IMR-90 (cell line): ENCODE results near the gene VAC14. TPM values are rescaled to one million over a fixed set of nuclear protein-coding genes. Genes with fewer than 3 reads are reported as not detected.

Experiments
- ATAC-seq: fragments of 200-7000 bp; cut with Tn5 transposase; 2 replicates; pipeline ENCODE4 v1.9.1; 2020; ENCODE audit warnings: low read depth, mild to moderate bottlenecking, moderate library complexity
- BruUV-seq: library from RNA; stranded (reverse); fragments of 400-500 nt; replicated peaks from 2 replicates; lab custom pipeline; 2021; lab: Mats Ljungman, UMichigan
- CTCF ChIA-PET: fragments of 300-600 bp; formaldehyde crosslinking; extraction: SDS; loops from one replicate; lab custom pipeline; 2021; ENCODE audit warnings: antibody characterized with exemption; lab: Yijun Ruan, JAX
- POLR2A ChIA-PET: fragments of 300-600 bp; sonication (Branson Sonifier 250); formaldehyde crosslinking; loops from one replicate; lab custom pipeline; 2022; ENCODE audit warnings: antibody characterized with exemption; ENCODE audit not compliant: unreplicated experiment; lab: Charles Lee
- DNase-seq: peaks from one replicate; pipeline ENCODE4 v3.0.0; 2013
- H2AFZ ChIP-seq: replicated peaks from 2 replicates; pipeline ENCODE3; 2013; ENCODE audit warnings: low read length, mild to moderate bottlenecking; ENCODE audit not compliant: poor library complexity
- H2AK5ac ChIP-seq: 2 replicates; pipeline ENCODE4 v1.6.1; 2013; ENCODE audit warnings: low read depth, low read length, inconsistent platforms
- H2AK9ac ChIP-seq: replicated peaks from 2 replicates; pipeline ENCODE3; 2013; ENCODE audit warnings: mild to moderate bottlenecking, low read depth, low read length, moderate library complexity; ENCODE audit not compliant: poor library complexity
- H2BK120ac ChIP-seq: 2 replicates; pipeline ENCODE4 v1.6.1; 2013; ENCODE audit warnings: low read depth, low read length, inconsistent platforms
- H2BK15ac ChIP-seq: 3 replicates; pipeline ENCODE4 v1.6.1; 2013; ENCODE audit warnings: low read depth, low read length, inconsistent platforms
- H2BK20ac ChIP-seq: 2 replicates; pipeline ENCODE4 v1.6.1; 2013; ENCODE audit warnings: low read depth, mild to moderate bottlenecking, inconsistent platforms, low read length, moderate library complexity
- H2BK5ac ChIP-seq: 2 replicates; pipeline ENCODE4 v1.6.1; 2013; ENCODE audit warnings: mild to moderate bottlenecking, low read depth, low read length, inconsistent platforms; ENCODE audit not compliant: poor library complexity, severe bottlenecking
- H3K14ac ChIP-seq: replicated peaks from 2 replicates; pipeline ENCODE4 v1.6.1; 2013; ENCODE audit warnings: low read depth, low read length, inconsistent platforms
- H3K18ac ChIP-seq: 2 replicates; pipeline ENCODE4 v1.6.1; 2013; ENCODE audit warnings: low read depth, low read length, control low read depth
- H3K23ac ChIP-seq: 2 replicates; pipeline ENCODE4 v1.6.1; 2013; ENCODE audit warnings: low read depth, low read length, inconsistent platforms
- H3K27ac ChIP-seq: 2 replicates; pipeline ENCODE4 v1.5.1; 2013; ENCODE audit warnings: mild to moderate bottlenecking, control low read depth, low read length; ENCODE audit not compliant: insufficient read depth
- H3K27me3 ChIP-seq: 2 replicates; pipeline ENCODE4 v1.6.1; 2013; ENCODE audit warnings: low read length; ENCODE audit not compliant: control insufficient read depth, insufficient read depth
- H3K36me3 ChIP-seq: 2 replicates; pipeline ENCODE4 v1.6.1; 2013; ENCODE audit warnings: low read length, mixed read lengths; ENCODE audit not compliant: control insufficient read depth, insufficient read depth
- H3K4ac ChIP-seq: 2 replicates; pipeline ENCODE4 v1.6.1; 2013; ENCODE audit warnings: low read depth, low read length, inconsistent platforms
- H3K4me1 ChIP-seq: 2 replicates; pipeline ENCODE4 v1.6.1; 2013; ENCODE audit warnings: low read length, mixed read lengths; ENCODE audit not compliant: control insufficient read depth, insufficient read depth
- H3K4me2 ChIP-seq: 2 replicates; pipeline ENCODE4 v1.6.1; 2013; ENCODE audit warnings: low read depth, mild to moderate bottlenecking, control low read depth, low read length, moderate library complexity
- H3K4me3 ChIP-seq: 2 replicates; pipeline ENCODE4 v1.5.1; 2013; ENCODE audit warnings: low read depth, mild to moderate bottlenecking, control low read depth, low read length, moderate library complexity; ENCODE audit not compliant: insufficient read depth
- H3K56ac ChIP-seq: 2 replicates; pipeline ENCODE4 v1.6.1; 2013; ENCODE audit warnings: low read length, inconsistent platforms; ENCODE audit not compliant: insufficient read depth; ENCODE audit errors: extremely low read depth
- H3K79me1 ChIP-seq, 2 experiments: 2 replicates each; pipeline ENCODE4 v1.6.1; 2013; ENCODE audit warnings: low read length in 2 of 2, inconsistent platforms in 1 of 2, low read depth in 1 of 2
- H3K9ac ChIP-seq: 2 replicates; pipeline ENCODE4 v1.6.1; 2013; ENCODE audit warnings: low read depth, low read length, control low read depth
- H3K9me1 ChIP-seq: 2 replicates; pipeline ENCODE4 v1.6.1; 2013; ENCODE audit warnings: low read length, inconsistent platforms; ENCODE audit not compliant: insufficient read depth
- H3K9me3 ChIP-seq: 2 replicates; pipeline ENCODE4 v1.6.1; 2013; ENCODE audit warnings: low read length; ENCODE audit not compliant: control insufficient read depth, insufficient read depth
- H4K20me1 ChIP-seq: 2 replicates; pipeline ENCODE4 v1.6.1; 2013; ENCODE audit warnings: low read length, inconsistent platforms; ENCODE audit not compliant: insufficient read depth
- H4K5ac ChIP-seq: 2 replicates; pipeline ENCODE4 v1.6.1; 2013; ENCODE audit warnings: mild to moderate bottlenecking, low read depth, low read length, control low read depth
- H4K8ac ChIP-seq, 2 experiments: 2 replicates each; pipeline ENCODE4 v1.6.1; 2013; ENCODE audit warnings: low read depth in 2 of 2, low read length in 2 of 2, control low read depth in 1 of 2, inconsistent platforms in 1 of 2
- H4K91ac ChIP-seq: 2 replicates; pipeline ENCODE4 v1.6.1; 2013; ENCODE audit warnings: low read depth, low read length, inconsistent platforms; ENCODE audit not compliant: insufficient read depth
- BHLHE40 ChIP-seq: fragments of 150-350 bp; IDR thresholded peaks from 2 replicates; pipeline ENCODE4 v1.6.1; 2016; ENCODE audit warnings: mild to moderate bottlenecking, low read depth, low read length
- CHD1 ChIP-seq: IDR thresholded peaks from 2 replicates; pipeline ENCODE4 v1.6.1; 2012; ENCODE audit warnings: low read depth, low read length, improper control_type of control experiment
- FOS ChIP-seq: fragments of 150-350 bp; IDR thresholded peaks from 2 replicates; pipeline ENCODE4 v1.6.1; 2016; ENCODE audit warnings: low read depth, low read length
- MAFK ChIP-seq: IDR thresholded peaks from 2 replicates; pipeline ENCODE4 v1.6.1; 2012; ENCODE audit warnings: low read depth, low read length, improper control_type of control experiment
- MAZ ChIP-seq: IDR thresholded peaks from 2 replicates; pipeline ENCODE4 v1.6.1; 2012; ENCODE audit warnings: low read depth, mild to moderate bottlenecking, low read length, improper control_type of control experiment, moderate library complexity, borderline replicate concordance
- NFE2L2 ChIP-seq: fragments of 150-350 bp; IDR thresholded peaks from 2 replicates; pipeline ENCODE4 v1.6.1; 2016; ENCODE audit warnings: low read depth, mild to moderate bottlenecking, low read length
- RAD21 ChIP-seq: IDR thresholded peaks from 2 replicates; pipeline ENCODE4 v1.6.1; 2012; ENCODE audit warnings: low read length, improper control_type of control experiment
- RCOR1 ChIP-seq: IDR thresholded peaks from 2 replicates; pipeline ENCODE4 v1.6.1; 2012; ENCODE audit warnings: mild to moderate bottlenecking, low read length, improper control_type of control experiment; ENCODE audit not compliant: insufficient replicate concordance
- WGBS, 2 experiments: methylation state at CpG; one replicate each; pipeline versions ENCODE4 v1.1.5 to v1.1.7; 2013; ENCODE audit warnings: missing lambda C conversion rate in 2 of 2; ENCODE audit not compliant: insufficient read length in 1 of 2; ENCODE audit errors: extremely low coverage in 2 of 2; 5-methylcytosine and 5-hydroxymethylcytosine counted together
- dilution Hi-C: fragments of 300-500 bp; cut with HindIII; formaldehyde crosslinking; loops from one replicate; pipeline ENCODE4 v1.14.3; 2018; ENCODE audit warnings: low sequenced_read_pairs; ENCODE audit not compliant: unreplicated experiment
- in situ Hi-C: fragments of 300-500 bp; cut with MboI; formaldehyde crosslinking; loops from 3 replicates; pipeline ENCODE4 v1.14.3; 2019; ENCODE audit warnings: low sequenced_read_pairs, inconsistent platforms, mixed read lengths
- intact Hi-C: fragments of 100-400 bp; cut with micrococcal nuclease; formaldehyde crosslinking; loops from 2 replicates; pipeline ENCODE4 v1.10.0; 2022
- polyA plus RNA-seq, 3 experiments: library from polyadenylated mRNA; depleted of rRNA; stranded (reverse); fragments of >200 nt; gene quantifications; 2 replicates each; pipeline ENCODE4 v1.2.3, GENCODE V29; 2012; ENCODE audit warnings: low replicate concordance in 1 of 3
- total RNA-seq: library from RNA; depleted of rRNA; stranded (reverse); fragments of >200 nt; gene quantifications from 2 replicates; pipeline ENCODE4 v1.2.3, GENCODE V29; 2012
- TF ChIP-seq, protein P1 (sequence below): conservative IDR thresholded peaks from 2 replicates; pipeline ENCODE4 v1.5.1; 2012; ENCODE audit warnings: mild to moderate bottlenecking, low read depth, low read length, improper control_type of control experiment

Gene VAC14
- total and polyA plus RNA-seq, 2 of the 4 experiments (the other 2 are of a cell fraction), result 21.1 to 40.2 TPM

DNA sequence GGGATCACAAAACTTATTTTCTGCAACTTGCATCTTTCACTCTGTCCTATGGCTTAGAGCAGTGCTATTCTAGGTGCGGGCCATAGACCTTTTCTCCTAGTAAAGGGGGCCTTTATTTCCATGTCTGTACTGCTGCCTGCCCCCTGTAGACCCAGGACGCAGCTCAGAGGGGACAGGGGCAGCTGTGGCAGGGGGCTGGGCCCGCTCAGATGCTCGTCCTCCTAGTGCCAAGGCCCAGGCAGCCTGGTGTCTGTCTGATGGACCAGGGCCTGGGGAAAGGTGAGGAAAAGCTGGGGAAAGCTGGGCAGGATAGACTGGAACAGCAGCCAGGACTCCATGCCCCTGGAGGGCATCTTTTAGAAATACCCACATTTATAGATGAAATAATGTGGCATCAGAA lies 25.6 kb downstream of the VAC14 start:
- Histone ChIP-seq H3K18ac (no peak overlapping the region), H4K5ac (no peak overlapping the region), H3K14ac (no peak overlapping the region), H2BK5ac (no peak overlapping the region), H4K8ac (no peak overlapping the region), H3K4me3 (no peak overlapping the region), H2BK15ac (no peak overlapping the region), H3K9me1 (peaks cover 8% of the 10 kb centered on the region), H3K79me1 (peaks cover 0 to 24% of the 10 kb centered on the region in 2 experiments; a peak in 2 of 4 replicates), H3K27ac (no peak overlapping the region), H3K4me2 (no peak overlapping the region), H3K27me3 (no peaks in the 10 kb centered on the region), H3K36me3 (peaks cover 20% of the 10 kb centered on the region), H3K9me3 (no peaks in the 10 kb centered on the region), H2BK120ac (no peak overlapping the region), H3K4ac (no peak overlapping the region), H2BK20ac (no peak overlapping the region), H4K20me1 (peaks cover 9% of the 10 kb centered on the region), H2AFZ (no peak overlapping the region), H3K56ac (no peak overlapping the region), H2AK5ac (no peak overlapping the region), H2AK9ac (no peak overlapping the region), H4K91ac (no peak overlapping the region), H3K4me1 (peaks cover 4% of the 10 kb centered on the region; the same call in 1 of the 2 replicates), H3K23ac (no peak overlapping the region), H3K9ac (no peak overlapping the region)
- in situ Hi-C loops, result loop anchor here (10.0 to 25.0 kb wide), 3 partner anchors 241 to 712 kb away; partner anchors contain the start of genes CMTR2 and ZNF19
- ATAC-seq (no peak), DNase-seq (no peak)
- intact Hi-C loops, result loop anchor here (10.0 kb wide), 2 partner anchors 221 to 579 kb away; partner anchors contain the start of gene CALB2
- no peak for TF ChIP-seq CHD1
- no peak for TF ChIP-seq RAD21
- TF ChIP-seq FOS, result no peak
- TF ChIP-seq, protein P1, sequence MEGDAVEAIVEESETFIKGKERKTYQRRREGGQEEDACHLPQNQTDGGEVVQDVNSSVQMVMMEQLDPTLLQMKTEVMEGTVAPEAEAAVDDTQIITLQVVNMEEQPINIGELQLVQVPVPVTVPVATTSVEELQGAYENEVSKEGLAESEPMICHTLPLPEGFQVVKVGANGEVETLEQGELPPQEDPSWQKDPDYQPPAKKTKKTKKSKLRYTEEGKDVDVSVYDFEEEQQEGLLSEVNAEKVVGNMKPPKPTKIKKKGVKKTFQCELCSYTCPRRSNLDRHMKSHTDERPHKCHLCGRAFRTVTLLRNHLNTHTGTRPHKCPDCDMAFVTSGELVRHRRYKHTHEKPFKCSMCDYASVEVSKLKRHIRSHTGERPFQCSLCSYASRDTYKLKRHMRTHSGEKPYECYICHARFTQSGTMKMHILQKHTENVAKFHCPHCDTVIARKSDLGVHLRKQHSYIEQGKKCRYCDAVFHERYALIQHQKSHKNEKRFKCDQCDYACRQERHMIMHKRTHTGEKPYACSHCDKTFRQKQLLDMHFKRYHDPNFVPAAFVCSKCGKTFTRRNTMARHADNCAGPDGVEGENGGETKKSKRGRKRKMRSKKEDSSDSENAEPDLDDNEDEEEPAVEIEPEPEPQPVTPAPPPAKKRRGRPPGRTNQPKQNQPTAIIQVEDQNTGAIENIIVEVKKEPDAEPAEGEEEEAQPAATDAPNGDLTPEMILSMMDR, result no peak
- TF ChIP-seq MAFK, result no peak
- TF ChIP-seq BHLHE40, result no peak
- no peak for TF ChIP-seq RCOR1
- no peak for TF ChIP-seq NFE2L2
- no peak for TF ChIP-seq MAZ
- no TSS peak for BruUV-seq
- dilution Hi-C loops, result no loop called here
- CTCF ChIA-PET, result interaction anchor here (1.2 kb wide), 1 partner anchor 583 kb away, joined by 4 read pairs; the partner anchor contains the start of gene CALB2
- no CpG with 5 or more reads among the region's 4 CpGs for WGBS, 2 experiments
- POLR2A ChIA-PET, result no interaction called here
